Measurements from ENCODE around the gene PLXDC1. TPM values are rescaled to one million over a fixed set of nuclear protein-coding genes. Genes with fewer than 3 reads are reported as not detected.

PLXDC1 gene
- polyA plus RNA-seq, 3 donors: 6.1 to 7.9 (median 7.4) TPM

DNA sequence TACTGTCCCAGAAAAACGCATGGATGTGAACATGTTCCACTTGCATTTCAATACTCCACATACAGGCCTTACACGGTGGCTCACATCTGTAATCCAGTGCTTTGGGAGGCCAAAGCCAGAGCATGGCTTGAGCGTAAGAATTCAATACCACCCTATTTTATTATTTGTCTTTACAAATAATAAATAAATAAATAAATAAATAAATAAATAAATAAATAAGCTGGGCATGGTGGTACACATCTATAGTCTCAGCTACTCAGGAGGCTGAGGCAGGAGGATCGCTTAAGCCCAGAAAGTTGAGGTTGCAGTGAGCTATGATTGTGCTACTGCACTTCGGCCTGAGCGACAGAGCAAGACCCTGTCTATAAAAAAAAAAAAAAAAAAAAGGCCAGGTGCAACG, 53.9 kb downstream of the PLXDC1 start:
- DNase-seq: no peak

DNA sequence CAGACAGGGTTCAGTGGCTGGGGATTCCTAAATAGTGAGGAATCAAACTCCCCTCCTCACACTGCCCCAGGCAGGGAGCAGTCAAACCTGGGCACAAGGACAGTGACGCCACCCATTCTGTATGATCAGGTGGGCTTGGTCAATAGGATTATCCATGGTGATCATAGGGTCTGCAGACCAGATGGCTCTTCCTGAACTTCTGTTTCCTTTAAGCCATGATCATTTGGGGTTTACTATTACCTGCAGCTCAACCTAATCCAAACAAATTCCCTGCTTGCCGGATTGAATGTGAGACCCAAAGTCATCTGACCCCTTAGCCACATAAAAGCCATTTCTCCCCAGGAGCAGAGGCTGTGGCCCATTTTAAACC, 54.3 kb downstream of the PLXDC1 start:
- DNase-seq: no peak

DNA sequence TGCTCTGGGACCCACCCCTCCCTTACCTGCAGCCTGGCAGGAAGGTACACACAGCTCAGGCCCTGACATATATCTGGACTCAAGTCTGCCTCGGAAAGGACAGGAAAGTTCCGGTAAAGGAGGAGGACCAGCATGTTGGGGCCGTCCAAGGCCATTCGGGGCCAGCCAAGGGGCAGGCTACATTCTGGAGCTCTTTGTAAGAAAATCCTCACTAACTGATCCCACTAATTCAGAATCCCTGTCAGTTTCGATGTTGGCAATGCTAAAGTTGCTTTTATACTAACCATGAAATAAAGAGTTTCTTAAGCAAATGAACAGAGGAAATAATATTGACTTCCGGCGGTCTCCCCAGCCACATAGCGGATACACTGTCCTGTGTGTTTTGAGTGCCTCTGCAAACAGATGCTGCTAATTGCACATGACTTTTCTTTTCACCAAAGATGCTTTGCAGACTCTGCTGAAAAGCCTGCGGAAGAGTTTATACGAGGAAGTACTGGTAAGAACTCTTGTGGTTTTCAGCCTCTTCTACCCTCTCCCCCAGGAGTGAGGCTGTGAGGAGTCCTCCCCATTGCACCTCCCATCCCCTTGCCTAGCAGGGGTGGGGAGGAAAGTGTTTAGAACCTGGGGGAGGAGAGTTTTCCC, 54.8 kb downstream of the PLXDC1 start:
- DNase-seq: no peak

DNA sequence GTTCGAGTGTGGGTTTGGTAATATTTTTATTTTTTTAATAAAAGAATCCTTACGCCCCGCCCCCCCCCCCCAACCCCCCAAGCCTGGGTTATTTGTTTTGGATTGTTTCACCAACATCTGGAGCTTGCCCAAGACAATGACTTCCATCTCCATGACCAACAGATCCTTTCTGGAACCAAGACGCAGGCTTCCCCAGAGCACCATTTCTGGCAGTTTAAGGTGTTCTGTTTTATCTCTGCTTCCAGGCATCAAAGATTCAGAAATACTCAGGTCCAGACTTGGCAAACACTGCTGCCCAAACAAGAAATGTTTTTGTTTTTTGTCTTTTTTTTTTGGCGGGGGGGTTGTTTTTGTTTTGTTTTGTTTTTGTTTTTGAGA, 56.1 kb downstream of the PLXDC1 start:
- no peak for DNase-seq

DNA sequence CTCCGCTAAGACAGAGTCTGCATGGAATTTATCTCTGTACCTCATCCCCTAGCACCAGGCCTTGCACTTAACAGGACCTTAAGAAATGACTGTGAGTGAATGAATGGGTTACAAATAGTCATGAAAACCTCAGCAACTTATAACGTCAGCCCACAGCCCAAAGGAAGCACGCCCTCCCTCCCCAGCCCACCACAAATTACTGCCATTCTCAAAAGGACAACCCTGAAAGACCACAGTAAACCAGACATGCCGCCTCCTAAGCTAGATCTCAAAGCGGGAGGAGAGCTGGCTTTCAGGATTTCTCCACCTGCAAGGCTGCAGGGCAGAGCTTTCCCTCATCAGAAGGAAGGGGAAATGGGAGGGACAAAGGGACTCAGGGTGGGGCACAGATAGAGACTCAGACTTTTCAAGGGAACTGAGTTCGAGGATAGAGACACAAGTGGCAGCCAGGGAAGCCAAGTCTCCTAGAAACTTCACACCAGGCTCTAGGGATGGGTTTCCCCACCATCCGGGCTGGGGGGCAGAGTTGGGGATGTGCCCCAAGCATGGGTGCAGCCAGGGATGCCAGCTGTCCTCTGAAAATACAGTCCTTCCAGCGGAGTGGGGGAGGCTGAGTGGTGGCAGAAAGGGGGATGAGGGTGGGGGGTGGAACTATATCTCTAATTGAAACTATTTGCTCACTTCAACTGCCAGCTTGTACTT, 56.7 kb downstream of the PLXDC1 start:
- DNase-seq: no peak

DNA sequence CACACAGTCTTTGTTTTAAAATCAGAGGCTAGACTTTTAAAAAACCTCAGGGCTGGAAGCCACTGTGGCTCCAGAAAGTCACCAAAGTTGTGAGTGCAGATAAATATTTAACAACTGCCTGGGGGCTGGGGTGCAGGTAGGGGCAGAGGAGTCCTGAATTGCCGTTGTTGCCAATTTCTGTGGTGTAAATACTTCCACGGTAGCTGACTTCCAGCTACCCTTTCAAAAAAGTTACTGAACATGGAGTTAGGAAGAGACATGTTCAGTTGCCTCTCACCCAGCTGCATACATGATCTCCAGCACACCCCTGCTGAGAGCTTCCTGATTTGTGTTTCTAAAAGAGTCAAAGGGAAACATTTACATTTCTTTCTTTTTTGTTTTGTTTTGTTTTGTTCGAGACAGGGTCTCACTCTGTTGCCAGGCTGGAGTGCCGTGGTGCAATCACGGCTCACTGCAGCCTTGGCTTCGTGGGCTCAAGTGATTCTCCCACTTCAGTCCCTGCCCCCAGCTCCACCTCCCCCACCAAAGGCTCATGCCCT, 58.7 kb downstream of the PLXDC1 start:
- DNase-seq: no peak

DNA sequence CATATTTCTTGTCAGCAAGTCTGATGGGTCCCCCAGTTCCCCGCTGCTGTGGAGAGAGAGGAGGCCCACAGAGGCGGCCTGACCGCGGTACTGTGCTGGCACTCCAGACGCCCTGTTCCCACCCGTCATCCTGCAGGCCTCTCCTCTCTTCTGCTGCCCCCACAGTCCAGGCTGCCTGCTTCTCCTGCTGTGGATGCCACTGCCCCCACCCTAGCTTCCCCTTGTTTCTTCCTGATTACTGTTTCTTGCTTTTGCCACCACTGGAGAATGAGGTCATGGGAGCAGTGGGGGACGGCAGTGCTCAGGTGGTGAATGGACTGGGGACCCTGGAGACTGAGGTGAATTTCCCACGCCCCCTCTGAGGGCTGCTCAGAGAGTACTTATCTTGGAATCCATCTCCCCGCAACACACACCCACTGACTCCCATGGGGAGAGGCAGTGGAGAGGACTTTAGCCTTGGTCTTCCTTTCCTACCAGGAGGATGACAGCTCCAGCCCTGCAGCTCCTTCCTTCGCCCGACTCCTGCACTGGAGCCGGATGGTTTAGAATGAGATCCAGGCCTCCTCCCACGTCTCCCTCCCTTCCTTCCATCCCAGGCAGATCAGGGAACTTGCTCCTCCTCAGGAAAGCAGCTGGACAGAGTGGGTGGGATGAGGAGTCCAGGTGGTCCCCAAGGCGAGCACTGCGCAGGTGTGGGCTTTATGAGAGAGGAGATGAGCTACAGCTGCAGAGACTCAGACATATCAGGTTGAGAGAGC, 60.4 kb downstream of the PLXDC1 start:
- no peak for DNase-seq

DNA sequence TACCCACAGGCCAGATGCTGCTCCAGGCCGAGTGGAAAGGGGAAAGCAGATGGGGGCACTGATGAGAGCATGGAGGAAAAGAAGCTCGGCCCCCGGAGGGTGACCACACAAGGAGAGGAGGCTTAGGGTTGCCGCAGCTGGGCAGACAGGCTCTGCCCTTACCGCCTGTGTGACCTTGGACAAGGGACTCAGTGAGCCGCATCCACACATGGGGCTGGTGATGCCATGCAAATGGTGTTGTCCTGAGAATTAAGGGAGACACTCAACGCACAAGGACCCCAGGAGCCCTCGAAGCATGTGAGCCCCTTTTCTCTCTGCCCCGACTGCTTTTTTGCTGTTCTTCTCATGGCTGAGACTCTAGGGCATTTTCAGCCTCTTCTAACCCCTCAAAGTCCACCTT, 61.0 kb downstream of the PLXDC1 start:
- DNase-seq: no peak

DNA sequence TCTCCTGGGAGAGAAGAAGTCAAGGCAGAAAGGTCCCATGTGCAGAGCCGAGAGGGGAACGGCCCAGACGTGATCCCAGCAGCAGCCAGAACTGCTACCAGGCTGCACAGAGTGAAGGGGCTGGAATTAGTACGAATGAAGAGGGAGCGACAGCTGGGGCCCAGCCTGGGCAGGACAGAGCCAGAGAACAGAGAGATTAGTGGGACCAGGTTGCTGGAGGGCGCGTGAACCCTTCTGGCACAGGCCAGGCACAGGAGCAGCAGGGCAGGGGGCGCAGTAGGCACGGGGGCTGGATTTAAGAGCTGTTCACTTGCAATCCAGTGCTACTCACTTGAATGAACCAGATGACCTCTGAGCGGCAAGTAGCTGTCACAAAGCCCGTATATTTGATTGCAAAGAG, 66.9 kb downstream of the PLXDC1 start:
- no peak for DNase-seq

DNA sequence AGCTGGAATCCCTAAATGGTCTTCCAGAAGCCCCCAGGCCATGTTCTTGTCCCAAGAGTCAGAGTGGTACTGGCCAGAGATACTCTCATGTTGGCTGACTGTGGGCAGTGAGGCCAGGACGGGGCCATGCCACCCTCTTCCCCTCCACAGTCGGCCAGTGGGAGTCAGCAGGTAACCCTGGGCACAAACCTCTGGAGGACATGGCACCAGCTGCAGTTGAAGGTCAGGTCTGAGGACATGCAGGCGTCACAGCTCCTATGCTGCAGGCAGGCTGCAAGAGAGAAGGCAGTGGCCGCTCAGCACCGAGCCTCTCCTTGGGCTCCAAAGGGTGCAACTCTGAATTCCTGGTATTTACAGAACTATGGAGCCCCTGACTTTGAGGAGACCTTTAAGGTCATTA, 68.2 kb downstream of the PLXDC1 start:
- no peak for DNase-seq

DNA sequence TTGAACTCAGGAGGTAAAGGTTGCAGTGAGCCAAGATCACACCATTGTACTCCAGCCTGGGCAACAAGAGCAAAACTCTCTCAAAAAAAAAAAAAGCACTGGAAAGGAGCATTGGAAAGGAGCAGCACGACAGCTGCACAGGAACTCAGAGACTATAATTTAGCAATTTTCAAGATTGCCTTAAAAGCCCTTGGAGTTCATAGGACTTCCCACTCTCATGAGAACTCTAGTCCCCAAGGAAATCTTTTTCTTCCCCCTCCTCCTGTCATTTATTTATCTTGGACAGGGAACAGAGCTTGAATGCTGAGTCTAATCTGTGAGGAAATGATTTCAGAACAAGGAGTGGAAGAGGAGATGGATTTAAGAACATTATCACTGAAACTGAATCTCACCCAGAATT, 69.0 kb downstream of the PLXDC1 start:
- DNase-seq: peak; percentile 70

DNA sequence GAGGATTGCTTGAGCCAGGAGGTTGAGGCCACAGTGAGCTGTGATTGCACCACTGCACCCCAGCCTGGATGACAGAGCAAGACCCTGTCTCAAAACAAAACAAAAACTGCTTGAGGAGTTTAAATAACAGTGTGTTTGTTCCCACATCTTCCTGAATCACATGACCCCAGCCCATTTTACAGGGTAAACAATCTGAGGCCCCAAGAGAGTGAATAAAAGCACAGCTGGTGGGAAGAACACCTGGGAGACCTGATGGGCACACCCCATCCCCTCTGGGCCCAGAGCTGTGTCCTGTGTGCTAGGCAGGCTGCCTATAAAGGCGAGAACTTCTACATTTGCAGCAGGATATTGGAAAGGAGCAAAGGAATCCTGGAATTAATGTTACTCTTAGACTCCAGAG, 69.6 kb downstream of the PLXDC1 start:
- no peak for DNase-seq

DNA sequence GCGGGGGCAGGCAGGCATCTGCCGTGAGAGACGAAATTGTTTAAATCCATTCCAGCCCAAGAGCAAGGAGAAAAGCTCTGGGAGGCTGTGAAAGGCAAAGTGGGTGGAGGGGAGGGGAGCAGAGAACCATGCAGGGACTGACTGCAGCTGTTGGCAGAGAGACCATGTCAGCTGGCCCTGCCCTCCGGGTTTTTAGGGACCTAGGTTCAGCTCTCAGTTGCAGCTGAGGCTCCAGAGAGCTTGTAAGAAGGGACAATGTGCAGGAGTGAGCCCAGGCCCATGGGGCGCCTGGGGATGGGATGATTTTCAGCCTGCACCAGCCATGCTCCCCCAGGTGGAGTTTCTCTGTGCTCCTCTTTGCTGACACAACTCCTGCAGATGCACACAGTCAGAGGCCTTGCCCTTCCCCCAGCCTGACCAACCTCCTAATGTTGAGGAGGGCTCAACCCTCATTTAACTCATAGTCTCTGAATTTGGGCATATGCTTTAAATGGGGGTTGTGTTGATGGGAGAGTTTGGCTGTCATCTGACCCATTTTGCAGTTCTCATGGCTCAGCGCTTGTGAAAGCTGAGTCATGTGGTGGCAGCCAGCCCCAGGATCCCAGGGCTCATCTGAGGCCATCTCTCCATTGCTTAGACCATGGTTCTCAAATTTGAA, 70.9 kb downstream of the PLXDC1 start:
- no peak for DNase-seq

DNA sequence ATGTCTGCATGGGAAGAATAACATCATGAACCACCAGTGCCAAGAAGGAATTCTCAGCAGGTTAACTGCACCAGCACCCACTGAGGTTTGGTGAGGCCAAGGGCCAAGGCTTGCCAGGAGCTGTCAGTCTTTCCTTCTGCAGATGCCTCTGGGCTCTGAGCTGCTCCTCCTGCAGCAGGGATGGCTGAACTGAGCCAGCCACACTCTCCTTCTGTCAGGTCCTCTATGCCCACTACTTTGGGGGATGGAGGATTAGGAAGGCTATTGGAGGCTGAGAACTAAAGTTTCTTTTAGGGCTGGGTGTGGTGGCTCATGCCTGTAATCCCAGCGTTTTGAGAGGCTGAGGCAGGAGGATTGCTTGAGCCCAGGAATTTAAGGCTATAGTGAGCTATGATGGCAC, 71.6 kb downstream of the PLXDC1 start:
- DNase-seq: no peak

DNA sequence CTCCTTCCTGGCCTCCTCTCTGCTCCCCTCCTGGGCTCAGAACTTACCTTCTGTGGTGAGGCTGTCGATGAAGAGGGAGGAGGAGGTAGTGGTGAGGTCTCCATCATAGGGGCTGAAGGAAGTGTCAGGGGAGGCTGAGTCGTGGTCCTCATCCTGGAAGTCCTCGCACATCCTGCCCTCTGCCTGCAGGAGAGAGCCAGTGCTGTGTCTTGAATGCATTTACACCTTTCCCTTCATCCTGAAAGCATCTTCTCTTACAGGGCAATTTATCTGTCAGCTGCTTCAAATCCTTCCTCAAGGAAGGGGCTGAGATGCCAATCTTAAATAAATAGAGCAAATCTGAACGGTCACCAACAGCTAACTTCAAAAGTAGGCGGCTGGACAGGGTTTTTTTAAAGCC, 73.6 kb downstream of the PLXDC1 start:
- no peak for DNase-seq

DNA sequence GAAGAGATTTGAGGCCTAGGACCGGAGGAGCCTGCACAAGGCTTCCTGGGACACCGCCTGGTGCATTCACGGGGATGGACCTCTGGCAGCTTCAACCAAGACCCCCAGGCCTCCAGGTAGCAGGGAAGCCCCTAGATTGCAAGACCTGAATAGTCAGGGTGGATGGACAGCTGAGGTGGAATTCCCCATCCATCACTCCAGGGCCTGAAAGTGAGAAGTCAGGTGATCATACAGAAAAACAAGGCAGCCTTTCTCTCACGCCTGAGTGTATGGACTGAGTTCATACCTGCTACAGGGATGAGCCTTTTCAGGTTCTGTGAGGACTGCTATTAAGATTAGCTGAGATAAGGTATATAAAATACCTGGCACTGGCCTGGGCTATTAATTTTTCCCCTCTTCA, 74.2 kb downstream of the PLXDC1 start:
- no peak for DNase-seq

DNA sequence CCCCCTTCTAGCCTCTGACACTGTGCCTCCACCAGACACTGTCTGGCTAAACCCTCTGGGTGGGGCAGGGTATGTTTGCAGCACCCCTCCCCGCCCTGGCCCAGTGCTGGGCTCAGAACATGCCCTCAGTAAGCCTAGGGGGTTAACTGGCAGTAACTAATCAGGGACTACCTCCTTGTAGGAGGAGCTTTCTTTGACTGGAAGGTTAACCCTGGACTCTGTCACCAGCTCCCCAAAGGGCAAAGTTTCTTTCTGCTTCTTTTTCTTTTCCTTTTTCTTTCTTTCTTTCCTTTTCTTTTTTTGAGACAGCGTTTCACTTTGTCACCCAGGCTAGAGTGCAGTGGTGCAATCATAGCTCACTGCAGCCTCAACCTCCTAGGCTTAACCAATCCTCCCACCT, 76.8 kb downstream of the PLXDC1 start:
- no peak for DNase-seq

DNA sequence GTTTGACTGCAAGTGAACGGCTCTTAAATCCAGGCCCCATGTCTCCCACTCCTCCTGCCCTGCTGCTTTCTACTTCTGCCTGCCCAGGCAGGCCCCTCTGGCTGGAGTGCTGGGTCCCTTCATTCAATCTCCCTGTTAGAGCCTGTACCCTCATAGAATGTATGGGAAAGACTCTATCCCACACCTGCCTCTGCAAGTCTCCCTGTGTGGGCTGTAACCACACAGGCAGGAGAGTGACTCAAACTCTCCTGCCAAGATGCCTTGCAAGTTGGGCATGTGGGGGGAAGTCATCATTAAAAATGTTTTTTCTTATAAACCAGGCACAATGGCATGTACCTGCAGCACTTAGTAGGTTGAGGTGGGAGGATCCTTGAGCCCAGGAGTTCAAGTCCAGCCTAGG, 77.5 kb downstream of the PLXDC1 start:
- DNase-seq: no peak

DNA sequence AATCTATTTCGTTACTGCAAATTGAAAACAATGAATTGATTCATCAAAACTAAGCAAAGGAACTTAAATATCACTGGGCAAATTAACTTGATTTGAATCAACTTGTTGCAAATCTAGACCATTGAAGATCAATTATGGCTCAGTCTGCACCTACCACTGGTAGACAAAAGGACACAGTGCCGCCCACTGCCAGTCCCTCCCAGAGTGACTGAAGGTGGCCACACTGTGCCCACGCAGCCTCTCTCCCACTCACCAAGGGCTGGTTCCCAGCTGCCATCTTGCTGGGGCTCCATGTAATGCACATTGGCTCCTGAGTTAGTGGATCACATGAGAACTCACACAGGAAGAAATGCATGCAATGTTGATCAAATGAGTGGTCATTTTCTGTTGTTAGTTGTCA, 78.1 kb downstream of the PLXDC1 start:
- no peak for DNase-seq

DNA sequence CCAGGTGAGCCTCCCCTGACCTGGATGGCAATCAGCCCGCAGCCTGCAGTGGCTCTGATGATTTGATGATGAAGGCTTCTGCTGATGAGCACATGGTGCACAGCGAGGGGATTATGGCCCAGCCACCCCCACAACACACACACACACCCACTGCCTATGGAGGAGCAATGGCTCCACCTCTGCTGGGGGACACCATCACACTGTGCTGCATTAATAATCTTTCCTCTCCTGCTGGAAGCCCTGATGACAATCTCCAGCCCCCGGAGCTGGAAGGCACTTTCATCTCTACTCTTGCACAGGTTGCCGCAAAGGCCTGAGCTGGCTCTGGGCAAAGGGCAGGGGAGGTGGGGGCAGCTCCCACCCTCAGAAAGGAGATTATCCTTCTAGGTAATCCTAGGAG, 79.9 kb downstream of the PLXDC1 start:
- DNase-seq: no peak

DNA sequence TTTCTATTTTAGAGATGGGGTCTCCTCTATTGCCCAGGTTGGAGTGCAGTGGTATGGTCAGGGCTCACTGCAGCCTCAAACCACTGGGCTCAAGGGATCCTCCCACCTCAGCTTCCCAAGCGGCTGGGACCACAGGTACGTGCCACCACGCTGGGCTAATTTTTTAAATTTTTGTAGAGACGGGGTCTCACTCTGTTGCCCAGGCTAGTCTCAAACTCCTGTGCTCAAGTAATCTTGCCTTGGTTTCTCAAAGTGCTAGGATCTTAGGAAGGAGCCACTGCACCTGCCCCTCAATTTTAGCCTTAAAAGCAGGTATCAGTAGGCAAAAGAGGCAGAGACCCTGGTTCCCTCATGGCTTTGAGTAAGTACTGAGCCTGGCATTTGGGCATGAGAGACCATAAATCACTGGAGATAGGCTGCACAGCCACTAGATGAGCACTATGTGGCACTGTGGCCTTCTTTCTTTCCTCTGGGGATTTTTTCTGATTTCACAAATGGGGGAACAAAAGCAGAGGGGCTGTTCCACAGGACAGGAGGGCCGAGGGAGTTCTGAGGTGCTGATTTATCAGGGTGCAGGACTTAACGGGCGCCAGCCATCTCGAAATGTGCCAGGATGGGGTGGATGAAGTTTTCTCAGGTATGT, 82.2 kb downstream of the PLXDC1 start:
- no peak for DNase-seq

DNA sequence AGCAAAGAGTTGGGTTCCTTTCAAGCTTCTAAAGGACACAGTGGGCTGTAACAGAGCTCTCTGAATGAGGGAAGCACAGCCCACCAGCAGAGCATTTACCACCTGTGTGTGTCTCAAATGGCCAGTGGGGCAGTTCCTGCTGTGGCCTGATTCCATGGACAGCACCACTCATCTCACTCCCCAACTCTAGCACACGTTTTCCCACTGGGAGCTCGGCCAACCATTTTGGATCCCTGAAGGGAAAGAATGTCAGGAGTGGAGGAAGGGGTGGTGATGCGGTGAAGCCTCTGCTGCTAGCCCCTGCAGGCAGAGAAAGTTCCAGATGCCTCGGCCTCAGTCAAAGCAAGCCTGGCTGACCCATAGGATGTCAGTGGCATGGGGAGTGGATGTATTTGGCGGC, 86.6 kb downstream of the PLXDC1 start:
- DNase-seq: no peak
